ENCODE data around the gene SYT7. TPM values are rescaled to one million over a fixed set of nuclear protein-coding genes. Genes with fewer than 3 reads are reported as not detected.

SYT7 gene
- total RNA-seq, 4 donors from 2014 or later, result 1.6 to 2.9 (median 1.9) TPM

DNA sequence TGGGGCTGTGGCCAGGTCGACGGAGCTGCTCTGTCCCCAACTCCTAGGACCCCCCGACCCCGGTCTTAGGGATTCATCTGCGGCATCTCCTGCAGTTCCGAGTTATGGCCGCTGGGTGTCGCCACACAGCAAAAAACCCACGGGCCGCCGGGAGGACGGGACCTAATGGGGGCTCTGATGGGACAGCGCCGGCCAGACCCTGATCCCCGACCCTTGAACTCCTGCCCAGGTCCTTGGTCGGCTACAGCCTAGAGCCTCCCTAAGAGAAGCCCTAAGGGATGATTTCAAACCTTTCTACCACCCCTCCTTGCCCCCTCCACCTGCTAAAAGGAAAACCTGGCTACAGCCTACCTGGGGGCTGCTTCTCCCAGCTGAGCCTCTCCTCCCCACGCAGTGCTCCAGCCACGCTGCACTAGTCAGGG lies 103.1 kb downstream of the SYT7 start:
- Histone ChIP-seq H3K27ac (peak overlapping the region in 1 of 4 donors; percentile 17), H3K4me3 (no peak overlapping the region), H3K4me1 (peaks cover 0 to 14% (median 8%) of the 10 kb centered on the region in 3 donors), H3K27me3 (peaks cover 0 to 36% (median 0%) of the 10 kb centered on the region in 4 donors), H3K9me3 (no peaks in the 10 kb centered on the region), H3K36me3 (no peaks in the 10 kb centered on the region)
- whole genome bisulfite sequencing, 2 donors, result 0 to 1% methylated on average over 6 to 17 of the region's 18 CpGs
- no peak for DNase-seq
- intact Hi-C loops (cut with DNase I), result loop anchor here (5.0 to 10.0 kb wide), 2 partner anchors 40 to 157 kb away; no protein-coding TSS in a partner anchor
- TF ChIP-seq, protein P1, sequence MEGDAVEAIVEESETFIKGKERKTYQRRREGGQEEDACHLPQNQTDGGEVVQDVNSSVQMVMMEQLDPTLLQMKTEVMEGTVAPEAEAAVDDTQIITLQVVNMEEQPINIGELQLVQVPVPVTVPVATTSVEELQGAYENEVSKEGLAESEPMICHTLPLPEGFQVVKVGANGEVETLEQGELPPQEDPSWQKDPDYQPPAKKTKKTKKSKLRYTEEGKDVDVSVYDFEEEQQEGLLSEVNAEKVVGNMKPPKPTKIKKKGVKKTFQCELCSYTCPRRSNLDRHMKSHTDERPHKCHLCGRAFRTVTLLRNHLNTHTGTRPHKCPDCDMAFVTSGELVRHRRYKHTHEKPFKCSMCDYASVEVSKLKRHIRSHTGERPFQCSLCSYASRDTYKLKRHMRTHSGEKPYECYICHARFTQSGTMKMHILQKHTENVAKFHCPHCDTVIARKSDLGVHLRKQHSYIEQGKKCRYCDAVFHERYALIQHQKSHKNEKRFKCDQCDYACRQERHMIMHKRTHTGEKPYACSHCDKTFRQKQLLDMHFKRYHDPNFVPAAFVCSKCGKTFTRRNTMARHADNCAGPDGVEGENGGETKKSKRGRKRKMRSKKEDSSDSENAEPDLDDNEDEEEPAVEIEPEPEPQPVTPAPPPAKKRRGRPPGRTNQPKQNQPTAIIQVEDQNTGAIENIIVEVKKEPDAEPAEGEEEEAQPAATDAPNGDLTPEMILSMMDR (IDR thresholded peaks at IDR 0.05), result peak; percentile 81 to 93 (median 86)
- no peak for TF ChIP-seq POLR2A (IDR thresholded peaks at IDR 0.05)

GRCh38 chr11:61477126-61477525 lies 103.8 kb downstream of the SYT7 start:
- no peak for DNase-seq
- Histone ChIP-seq H3K27me3 (peaks cover 0 to 30% (median 0%) of the 10 kb centered on the region in 4 donors), H3K9me3 (no peaks in the 10 kb centered on the region), H3K36me3 (no peaks in the 10 kb centered on the region), H3K4me1 (peaks cover 0 to 17% (median 8%) of the 10 kb centered on the region in 3 donors), H3K4me3 (no peak overlapping the region), H3K27ac (peak overlapping the region in 1 of 4 donors; percentile 17)
- WGBS, 2 donors, result 19 to 40% methylated on average over 1 to 8 of the region's 8 CpGs
- intact Hi-C loops (cut with DNase I), result loop anchor here (5.0 to 10.0 kb wide), 2 partner anchors 40 to 158 kb away; no protein-coding TSS in a partner anchor
- TF ChIP-seq POLR2A (IDR thresholded peaks at IDR 0.05), result no peak
- TF ChIP-seq, protein P1 (IDR thresholded peaks at IDR 0.05), result no peak

- Histone ChIP-seq H3K27ac (no peak overlapping the region), H3K36me3 (peaks cover 0 to under 1% (median 0%) of the 10 kb centered on the region in 3 donors), H3K4me1 (peaks cover 0 to 17% (median 8%) of the 10 kb centered on the region in 3 donors), H3K9me3 (no peaks in the 10 kb centered on the region), H3K27me3 (peaks cover 0 to 23% (median 0%) of the 10 kb centered on the region in 4 donors), H3K4me3 (no peak overlapping the region)
- DNase-seq, result no peak
- 85% methylated on average over 2 of the region's 3 CpGs; no CpG with 5 or more reads in 1 of the 2 donors for WGBS, 2 donors
- intact Hi-C loops (cut with DNase I), result loop anchor here (5.0 to 10.0 kb wide), 2 partner anchors 41 to 158 kb away; no protein-coding TSS in a partner anchor
- TF ChIP-seq, protein P1 (IDR thresholded peaks at IDR 0.05), result no peak
- no peak for TF ChIP-seq POLR2A (IDR thresholded peaks at IDR 0.05)
Observed at GRCh38 chr11:61476371-61476770, 104.5 kb downstream of the SYT7 start.

DNA sequence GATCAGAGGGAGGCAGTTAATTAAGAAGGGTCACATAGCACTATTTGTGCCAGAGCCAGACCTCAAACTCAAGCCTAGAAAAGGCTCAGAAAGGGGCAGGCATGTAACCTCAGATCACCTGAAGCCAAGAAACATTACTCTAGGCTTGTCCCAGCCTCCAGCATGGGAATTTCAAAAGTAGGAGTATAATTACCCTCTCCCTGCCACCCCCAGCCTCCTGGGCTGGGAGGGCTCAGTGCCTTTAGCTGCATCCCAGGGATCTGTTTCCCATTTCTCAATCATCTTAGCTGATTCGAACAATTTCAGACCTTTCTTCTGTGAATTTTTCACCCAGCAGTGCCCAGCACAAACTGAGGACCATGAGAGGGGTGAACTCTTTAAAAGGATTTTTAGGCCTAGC lies 105.4 kb downstream of the SYT7 start:
- Histone ChIP-seq H3K4me1 (peaks cover 0 to 17% (median 8%) of the 10 kb centered on the region in 3 donors), H3K27ac (no peak overlapping the region), H3K9me3 (no peaks in the 10 kb centered on the region), H3K36me3 (peaks cover 0 to 7% (median 0%) of the 10 kb centered on the region in 3 donors), H3K4me3 (no peak overlapping the region), H3K27me3 (peaks cover 0 to 23% (median 0%) of the 10 kb centered on the region in 4 donors)
- WGBS, 2 donors, result 86 to 100% methylated on average over 1 of the region's 1 CpG
- no peak for TF ChIP-seq POLR2A (IDR thresholded peaks at IDR 0.05)
- TF ChIP-seq, protein P1 (IDR thresholded peaks at IDR 0.05), result no peak
- intact Hi-C loops (cut with DNase I), result loop anchor here (5.0 to 10.0 kb wide), 2 partner anchors 42 to 159 kb away; no protein-coding TSS in a partner anchor
- DNase-seq, result no peak

DNA sequence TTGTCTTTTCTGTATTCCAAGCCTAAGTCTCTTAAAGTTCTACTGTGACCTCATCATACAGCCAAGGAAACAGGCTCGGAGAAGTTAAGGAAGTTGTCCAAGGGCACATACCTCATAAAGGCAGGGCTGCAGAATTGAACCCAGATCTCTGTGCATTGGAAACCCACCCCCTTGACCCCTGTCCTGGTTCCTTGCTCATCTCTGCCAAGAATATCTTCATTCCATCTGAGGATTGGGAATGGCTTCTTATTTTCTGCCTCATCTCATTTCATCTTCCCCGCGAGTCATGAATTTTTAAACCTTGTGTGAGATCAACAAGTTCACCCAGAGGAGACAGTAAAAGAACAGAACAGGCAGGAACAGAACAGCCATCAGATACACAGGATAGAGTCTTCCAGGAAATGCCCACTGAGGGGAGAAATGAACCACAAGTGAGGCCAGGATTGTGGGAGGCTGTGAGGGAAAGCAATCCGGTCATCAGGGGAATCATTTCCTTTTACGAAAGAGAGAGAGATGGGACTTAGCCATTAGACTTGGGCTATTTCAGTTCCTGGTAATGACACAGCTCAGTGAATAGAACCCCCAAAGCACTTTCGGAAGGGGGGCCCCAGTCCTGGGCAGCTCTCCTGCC lies 106.7 kb downstream of the SYT7 start:
- peaks cover 0 to 17% (median 8%) of the 10 kb centered on the region in 3 donors for H3K4me1 ChIP-seq
- no peak overlapping the region for H3K4me3 ChIP-seq
- no peak for TF ChIP-seq POLR2A (IDR thresholded peaks at IDR 0.05)
- TF ChIP-seq, protein P1 (IDR thresholded peaks at IDR 0.05), result no peak
- H3K9me3 ChIP-seq, result no peaks in the 10 kb centered on the region
- peaks cover 0 to 14% (median 0%) of the 10 kb centered on the region in 3 donors for H3K36me3 ChIP-seq
- WGBS, 2 donors, result 82 to 83% methylated on average over 5 to 6 of the region's 6 CpGs
- H3K27me3 ChIP-seq, result peaks cover 0 to 17% (median 0%) of the 10 kb centered on the region in 4 donors
- intact Hi-C loops (cut with DNase I), result loop anchor here (10.0 kb wide), 1 partner anchor 161 kb away; no protein-coding TSS in a partner anchor
- DNase-seq, result no peak
- peak overlapping the region in 1 of 4 donors; percentile 53 for H3K27ac ChIP-seq
